Measurements from ENCODE around the gene SLC5A10. TPM values are rescaled to one million over a fixed set of nuclear protein-coding genes. Genes with fewer than 3 reads are reported as not detected.

The SLC5A10 gene
- total RNA-seq, 1 experiment from 2014 or later: not detected

GRCh38 chr17:18956581-18956980, 4.6 kb downstream of the SLC5A10 start:
- Histone ChIP-seq H3K36me3 (ENCODE audit: insufficient read depth, low read length, poor library complexity, severe bottlenecking) (no peaks in the 10 kb centered on the region), H3K9me3 (ENCODE audit: low read depth, low read length, poor library complexity, severe bottlenecking) (no peaks in the 10 kb centered on the region), H3K4me3 (ENCODE audit: low read depth, low read length, poor library complexity, severe bottlenecking) (no peak overlapping the region), H3K4me1 (ENCODE audit: insufficient read depth, low read length, poor library complexity, severe bottlenecking) (no peaks in the 10 kb centered on the region), H3K27ac (ENCODE audit: low read depth, low read length, poor library complexity, severe bottlenecking) (no peak overlapping the region), H3K27me3 (replicated peaks; ENCODE audit: insufficient read depth, low read depth, low read length, poor library complexity) (no peaks in the 10 kb centered on the region)
- no TSS peak for BruUV-seq (replicated peaks)
- CTCF ChIA-PET: no interaction called here
- no peak for DNase-seq (ENCODE audit: low spot score)
- intact Hi-C loops (cut with micrococcal nuclease; ENCODE audit: unreplicated experiment): no loop called here
- no peak for TF ChIP-seq CTCF (conservative IDR thresholded peaks at IDR 0.05; ENCODE audit: low read depth, low read length)
- TF ChIP-seq EZH2 (IDR thresholded peaks at IDR 0.05; ENCODE audit: borderline replicate concordance, low read depth, low read length, poor library complexity, severe bottlenecking): no peak
- POLR2A ChIA-PET (ENCODE audit: low non-redundant PET): no interaction called here

- Histone ChIP-seq H3K9me3 (ENCODE audit: low read depth, low read length, poor library complexity, severe bottlenecking) (no peaks in the 10 kb centered on the region), H3K27ac (ENCODE audit: low read depth, low read length, poor library complexity, severe bottlenecking) (no peak overlapping the region), H3K4me1 (ENCODE audit: insufficient read depth, low read length, poor library complexity, severe bottlenecking) (no peaks in the 10 kb centered on the region), H3K36me3 (ENCODE audit: insufficient read depth, low read length, poor library complexity, severe bottlenecking) (no peaks in the 10 kb centered on the region), H3K4me3 (ENCODE audit: low read depth, low read length, poor library complexity, severe bottlenecking) (no peak overlapping the region), H3K27me3 (replicated peaks; ENCODE audit: insufficient read depth, low read depth, low read length, poor library complexity) (no peaks in the 10 kb centered on the region)
- intact Hi-C loops (cut with micrococcal nuclease; ENCODE audit: unreplicated experiment): no loop called here
- ChIA-PET POLR2A (ENCODE audit: low non-redundant PET) (interaction anchor here (0.6 kb wide), 1 partner anchor 10 kb away, joined by 5 read pairs; no protein-coding TSS in a partner anchor), CTCF (no interaction called here)
- TF ChIP-seq EZH2 (IDR thresholded peaks at IDR 0.05; ENCODE audit: borderline replicate concordance, low read depth, low read length, poor library complexity, severe bottlenecking): no peak
- no peak for TF ChIP-seq CTCF (conservative IDR thresholded peaks at IDR 0.05; ENCODE audit: low read depth, low read length)
- BruUV-seq (replicated peaks): no TSS peak
- DNase-seq (ENCODE audit: low spot score): no peak
These were observed 5.9 kb downstream of the SLC5A10 start for GRCh38 chr17:18957831-18958230.

GRCh38 chr17:18958611-18959010, 6.6 kb downstream of the SLC5A10 start:
- POLR2A ChIA-PET (ENCODE audit: low non-redundant PET): no interaction called here
- H3K36me3 ChIP-seq (ENCODE audit: insufficient read depth, low read length, poor library complexity, severe bottlenecking): no peaks in the 10 kb centered on the region
- CTCF ChIA-PET: no interaction called here
- no peaks in the 10 kb centered on the region for H3K9me3 ChIP-seq (ENCODE audit: low read depth, low read length, poor library complexity, severe bottlenecking)
- no TSS peak for BruUV-seq (replicated peaks)
- no peaks in the 10 kb centered on the region for H3K27me3 ChIP-seq (replicated peaks; ENCODE audit: insufficient read depth, low read depth, low read length, poor library complexity)
- DNase-seq (ENCODE audit: low spot score): no peak
- H3K4me3 ChIP-seq (ENCODE audit: low read depth, low read length, poor library complexity, severe bottlenecking): no peak overlapping the region
- TF ChIP-seq EZH2 (IDR thresholded peaks at IDR 0.05; ENCODE audit: borderline replicate concordance, low read depth, low read length, poor library complexity, severe bottlenecking): no peak
- no peak for TF ChIP-seq CTCF (conservative IDR thresholded peaks at IDR 0.05; ENCODE audit: low read depth, low read length)
- intact Hi-C loops (cut with micrococcal nuclease; ENCODE audit: unreplicated experiment): no loop called here
- no peak overlapping the region for H3K27ac ChIP-seq (ENCODE audit: low read depth, low read length, poor library complexity, severe bottlenecking)
- H3K4me1 ChIP-seq (ENCODE audit: insufficient read depth, low read length, poor library complexity, severe bottlenecking): no peaks in the 10 kb centered on the region

Data from A673 (cell line).